Posterior vena cava (tissue), 2 donors: Measurements from ENCODE around the gene PCDHGA7. TPM values are rescaled to one million over a fixed set of nuclear protein-coding genes. Genes with fewer than 3 reads are reported as not detected.
"Not testable (repeated sequence)": the region's sequence is repeated elsewhere in the genome, so short reads cannot be mapped to it uniquely, and the experiment has no call there.

Experiments
- DNase-seq: peaks from one replicate; pipeline ENCODE4 v3.0.0-alpha.2; 2020; ENCODE audit warnings: low spot score
- intact Hi-C, 2 donors: fragments of 100-400 bp; cut with DNase I; formaldehyde crosslinking; loops; one replicate each; pipeline versions ENCODE4 v1.14.1 to v1.14.2; 2022 to 2023
- total RNA-seq, 2 donors: library from RNA; stranded (reverse); fragmentation: NEBNext Ultra II Directional; extraction: Animal tissue kit (Norgen Biotek cat#: 25700); gene quantifications; one replicate each; pipeline ENCODE4 v1.2.1, GENCODE V29; 2021
- donor health status: DM: yes; HTN: yes; CAD: no.
- donor health status: DM: yes; HTN: yes; CAD: no.

The PCDHGA7 gene
- total RNA-seq, 2 donors from 2014 or later = 4.0 to 4.3 TPM

GRCh38 chr5:141393267-141393666 is 10.7 kb downstream of the PCDHGA7 start:
- intact Hi-C loops = no loop called here
- no peak for DNase-seq

GRCh38 chr5:141394401-141395187 is 12.1 kb downstream of the PCDHGA7 start:
- DNase-seq, intact Hi-C loops: not testable (repeated sequence)

GRCh38 chr5:141397756-141398551 is 15.4 kb downstream of the PCDHGA7 start, which contains the start of gene PCDHGB5:
Gene PCDHGB5 (plus strand): TSS chr5:141397947. CDS start chr5:141398128, 181 bp downstream.
- intact Hi-C loops = not testable (repeated sequence)
- DNase-seq = peak; percentile 54

GRCh38 chr5:141398608-141399007 is 16.1 kb downstream of the PCDHGA7 start:
- intact Hi-C loops = no loop called here

GRCh38 chr5:141399555-141400258 is 17.2 kb downstream of the PCDHGA7 start:
- intact Hi-C loops = no loop called here
- peak; percentile 74 for DNase-seq

More at GRCh38 chr5:141398608-141399007, 16.1 kb downstream of the PCDHGA7 start:
- DNase-seq = no peak

- intact Hi-C loops = no loop called here
- no peak for DNase-seq
These were observed 20.2 kb downstream of the PCDHGA7 start, which contains the start of gene PCDHGA9 for GRCh38 chr5:141402553-141403243. Gene PCDHGA9 (plus strand): TSS chr5:141402778. CDS start chr5:141402953, 175 bp downstream.

GRCh38 chr5:141403387-141403786 is 20.8 kb downstream of the PCDHGA7 start:
- intact Hi-C loops = no loop called here
- no peak for DNase-seq

- DNase-seq = peak; percentile 78
- intact Hi-C loops = not testable (repeated sequence)
These were observed 25.4 kb downstream of the PCDHGA7 start, which contains the start of gene PCDHGB6 for GRCh38 chr5:141407790-141408505. Gene PCDHGB6 (plus strand): TSS chr5:141408021. CDS start chr5:141408203, 182 bp downstream.

- peak; percentile 63 for DNase-seq
- intact Hi-C loops = loop anchor here (10.0 kb wide), 2 partner anchors 145 to 155 kb away; no protein-coding TSS in a partner anchor
These were observed 27.2 kb downstream of the PCDHGA7 start for GRCh38 chr5:141409598-141410306.

- no peak for DNase-seq
- intact Hi-C loops = loop anchor here (10.0 kb wide), 2 partner anchors 143 to 153 kb away; no protein-coding TSS in a partner anchor
These were observed 29.0 kb downstream of the PCDHGA7 start for GRCh38 chr5:141411575-141411974.

GRCh38 chr5:141412854-141413539 is 30.5 kb downstream of the PCDHGA7 start, which contains the start of gene PCDHGA10:
Gene PCDHGA10 (plus strand): TSS chr5:141412987. CDS start chr5:141413176, 189 bp downstream.
- DNase-seq = peak; percentile 73
- intact Hi-C loops = loop anchor here (10.0 kb wide), 2 partner anchors 142 to 152 kb away; no protein-coding TSS in a partner anchor

GRCh38 chr5:141413540-141414069 is 31.1 kb downstream of the PCDHGA7 start:
- intact Hi-C loops = loop anchor here (10.0 kb wide), 2 partner anchors 141 to 151 kb away; no protein-coding TSS in a partner anchor
- peak; percentile 73 for DNase-seq

GRCh38 chr5:141414548-141415274 is 32.2 kb downstream of the PCDHGA7 start:
- not testable (repeated sequence) for DNase-seq
- intact Hi-C loops = loop anchor here (10.0 kb wide), 2 partner anchors 140 to 150 kb away; no protein-coding TSS in a partner anchor

- peak; percentile 72 for DNase-seq
- intact Hi-C loops = loop anchor here (10.0 kb wide), 2 partner anchors 140 to 150 kb away; no protein-coding TSS in a partner anchor
These were observed 32.7 kb downstream of the PCDHGA7 start for GRCh38 chr5:141415275-141415618.

- intact Hi-C loops = loop anchor here (10.0 kb wide), 2 partner anchors 137 to 147 kb away; no protein-coding TSS in a partner anchor
- peak; percentile 90 for DNase-seq
These were observed 35.1 kb downstream of the PCDHGA7 start, which contains the start of gene PCDHGB7 for GRCh38 chr5:141417494-141418172. Gene PCDHGB7 (plus strand): TSS chr5:141417677. CDS start chr5:141417860, 183 bp downstream.
